22Rv1 (cell line): ENCODE measurements around the gene SLC2A8.

Experiments used
- H3K27ac ChIP-seq: fragments of 450-650 bp; 2 replicates; pipeline ENCODE4 v1.5.1; 2017
- CTCF ChIP-seq: fragments of 450-650 bp; IDR thresholded peaks from 2 replicates; pipeline ENCODE4 v1.5.1; 2017; ENCODE audit warnings: mild to moderate bottlenecking
- ZFX ChIP-seq: fragments of 450-650 bp; IDR thresholded peaks from 2 replicates; pipeline ENCODE4 v1.6.1; 2017; ENCODE audit warnings: antibody characterized with exemption, borderline replicate concordance

Gene SLC2A8

GRCh38 chr9:127403507-127404192 is 6.7 kb downstream of the SLC2A8 start:
- no peak overlapping the region for H3K27ac ChIP-seq
- TF ChIP-seq CTCF (no peak), ZFX (no peak)

- TF ChIP-seq ZFX (no peak), CTCF (no peak)
- H3K27ac ChIP-seq: no peak overlapping the region
Observed at GRCh38 chr9:127404631-127405030, 7.7 kb downstream of the SLC2A8 start.

- H3K27ac ChIP-seq: no peak overlapping the region
- TF ChIP-seq ZFX (no peak), CTCF (no peak)
Observed at GRCh38 chr9:127405344-127406125, 8.6 kb downstream of the SLC2A8 start.

GRCh38 chr9:127406799-127407491 is 10.0 kb downstream of the SLC2A8 start:
- peak overlapping the region; percentile 65 for H3K27ac ChIP-seq
- TF ChIP-seq ZFX: no peak
- no peak for TF ChIP-seq CTCF

GRCh38 chr9:127407492-127407843 is 10.5 kb downstream of the SLC2A8 start:
- peak overlapping the region; percentile 65 for H3K27ac ChIP-seq
- TF ChIP-seq CTCF (no peak), ZFX (no peak)

GRCh38 chr9:127411122-127411521 is 14.2 kb downstream of the SLC2A8 start:
- no peak overlapping the region for H3K27ac ChIP-seq
- no peak for TF ChIP-seq CTCF
- TF ChIP-seq ZFX: no peak
